NCI-H345 treated with DMSO at 0.1 percent for 48 hours (cell line): ENCODE data around the gene CDC73.
"Not testable (repeated sequence)": the region's sequence is repeated elsewhere in the genome, so short reads cannot be mapped to it uniquely, and the experiment has no call there.

Experiments
- DNase-seq: peaks from one replicate; lab custom pipeline; 2025; ENCODE audit not compliant: unreplicated experiment; lab: John Stamatoyannopoulos, UW

The CDC73 gene

GRCh38 chr1:193179094-193179493 is 57.3 kb downstream of the CDC73 start:
- no peak for DNase-seq

GRCh38 chr1:193181536-193181935 is 59.7 kb downstream of the CDC73 start:
- DNase-seq = no peak

- peak; percentile 63 for DNase-seq
These were observed 60.2 kb downstream of the CDC73 start for GRCh38 chr1:193181985-193182384.

- peak; percentile 79 for DNase-seq
These were observed 61.3 kb downstream of the CDC73 start for GRCh38 chr1:193183019-193183627.

GRCh38 chr1:193184776-193185175 is 62.9 kb downstream of the CDC73 start:
- DNase-seq = no peak

GRCh38 chr1:193185211-193185610 is 63.4 kb downstream of the CDC73 start:
- DNase-seq = peak; percentile 6

- DNase-seq = peak; percentile 88
These were observed 64.3 kb downstream of the CDC73 start, which contains the start of gene B3GALT2 for GRCh38 chr1:193185901-193186731. B3GALT2 (minus strand) TSS chr1:193186613; CDS start chr1:193181562, 5,051 bp downstream.

GRCh38 chr1:193187114-193187513 is 65.3 kb downstream of the CDC73 start:
- DNase-seq = no peak

- DNase-seq = not testable (repeated sequence)
These were observed 67.1 kb downstream of the CDC73 start for GRCh38 chr1:193188915-193189314.

GRCh38 chr1:193189442-193190095 is 67.7 kb downstream of the CDC73 start:
- no peak for DNase-seq

- no peak for DNase-seq
These were observed 68.4 kb downstream of the CDC73 start for GRCh38 chr1:193190096-193190744.

GRCh38 chr1:193192586-193192985 is 70.8 kb downstream of the CDC73 start:
- no peak for DNase-seq

- no peak for DNase-seq
These were observed 78.1 kb downstream of the CDC73 start for GRCh38 chr1:193199940-193200339.

GRCh38 chr1:193201021-193201420 is 79.2 kb downstream of the CDC73 start:
- DNase-seq = no peak

- DNase-seq = no peak
These were observed 89.2 kb downstream of the CDC73 start for GRCh38 chr1:193210996-193211395.

GRCh38 chr1:193211539-193211938 is 89.7 kb downstream of the CDC73 start:
- DNase-seq = no peak

- DNase-seq = no peak
These were observed 90.8 kb downstream of the CDC73 start for GRCh38 chr1:193212637-193213036.

GRCh38 chr1:193213998-193214397 is 92.2 kb downstream of the CDC73 start:
- no peak for DNase-seq

- no peak for DNase-seq
These were observed 95.1 kb downstream of the CDC73 start for GRCh38 chr1:193216920-193217319.

GRCh38 chr1:193219391-193219790 is 97.6 kb downstream of the CDC73 start:
- no peak for DNase-seq

- no peak for DNase-seq
These were observed 99.8 kb downstream of the CDC73 start for GRCh38 chr1:193221651-193222050.
